ENCODE measurements around the gene RBBP4.
A peak's percentile ranks its signal among the peaks of the same experiment; 100 is the strongest.
"Not testable (repeated sequence)": the region's sequence is repeated elsewhere in the genome, so short reads cannot be mapped to it uniquely, and the experiment has no call there.

RBBP4 gene

GRCh38 chr1:32685498-32685897 lies 34.5 kb downstream of the RBBP4 start:
- H3K27ac ChIP-seq: no peak overlapping the region
- no peak for TF ChIP-seq CTCF (conservative IDR thresholded peaks at IDR 0.05; ENCODE audit: low read depth)
- DNase-seq (ENCODE audit: low spot score): no peak
- CTCF ChIA-PET: no interaction called here
- POLR2A ChIA-PET (ENCODE audit: low non-redundant PET): no interaction called here

GRCh38 chr1:32686387-32686786 lies 35.4 kb downstream of the RBBP4 start:
- TF ChIP-seq CTCF (conservative IDR thresholded peaks at IDR 0.05; ENCODE audit: low read depth): no peak
- no peak overlapping the region for H3K27ac ChIP-seq
- ChIA-PET POLR2A (ENCODE audit: low non-redundant PET) (no interaction called here), CTCF (no interaction called here)
- no peak for DNase-seq (ENCODE audit: low spot score)

- peak overlapping the region; percentile 0; the same call in 1 of the 2 replicates for H3K27ac ChIP-seq
- ChIA-PET CTCF (interaction anchor here (0.6 to 2.5 kb wide), 2 partner anchors 18 to 395 kb away, joined by 3 to 8 read pairs; no protein-coding TSS in a partner anchor), POLR2A (ENCODE audit: low non-redundant PET) (interaction anchor here (0.6 kb wide), 1 partner anchor 119 kb away, joined by 4 read pairs; no protein-coding TSS in a partner anchor)
- no peak for DNase-seq (ENCODE audit: low spot score)
- no peak for TF ChIP-seq CTCF (conservative IDR thresholded peaks at IDR 0.05; ENCODE audit: low read depth)
Measured at GRCh38 chr1:32693455-32694174, 42.6 kb downstream of the RBBP4 start.

GRCh38 chr1:32695098-32695904 lies 44.3 kb downstream of the RBBP4 start:
- POLR2A ChIA-PET (ENCODE audit: low non-redundant PET): no interaction called here
- CTCF ChIA-PET: interaction anchor here (0.7 to 2.5 kb wide), 2 partner anchors 17 to 64 kb away, joined by 5 to 8 read pairs; no protein-coding TSS in a partner anchor
- no peak for DNase-seq (ENCODE audit: low spot score)

GRCh38 chr1:32696041-32696440 lies 45.0 kb downstream of the RBBP4 start:
- H3K27ac ChIP-seq: no peak overlapping the region; the same call in 1 of the 2 replicates
- ChIA-PET CTCF (interaction anchor here (0.7 kb wide), 1 partner anchor 63 kb away, joined by 5 read pairs; no protein-coding TSS in a partner anchor), POLR2A (ENCODE audit: low non-redundant PET) (no interaction called here)
- TF ChIP-seq CTCF (conservative IDR thresholded peaks at IDR 0.05; ENCODE audit: low read depth): no peak
- no peak for DNase-seq (ENCODE audit: low spot score)

More at GRCh38 chr1:32695098-32695904, 44.3 kb downstream of the RBBP4 start:
- TF ChIP-seq CTCF (conservative IDR thresholded peaks at IDR 0.05; ENCODE audit: low read depth): no peak
- peak overlapping the region; percentile 0 for H3K27ac ChIP-seq

GRCh38 chr1:32696996-32697395 lies 46.0 kb downstream of the RBBP4 start:
- DNase-seq (ENCODE audit: low spot score); CTCF ChIA-PET; POLR2A ChIA-PET (ENCODE audit: low non-redundant PET): not testable (repeated sequence)

More at GRCh38 chr1:32696996-32697395, 46.0 kb downstream of the RBBP4 start:
- not testable (repeated sequence) for H3K27ac ChIP-seq
